Smooth muscle cell (in vitro differentiated cells): ENCODE results near the gene KCNAB2. TPM values are rescaled to one million over a fixed set of nuclear protein-coding genes. Genes with fewer than 3 reads are reported as not detected.

Experiments used
- DNase-seq: peaks from one replicate; lab custom pipeline; 2025; ENCODE audit not compliant: unreplicated experiment; lab: John Stamatoyannopoulos, UW
- H2AFZ ChIP-seq: fragments of 200-600 bp; sonication (generic); 2 replicates; pipeline ENCODE4 v1.6.0; 2016; ENCODE audit warnings: antibody characterized with exemption, low read depth, mild to moderate bottlenecking
- H3F3A ChIP-seq: fragments of 200-600 bp; sonication (generic); 2 replicates; pipeline ENCODE4 v1.6.0; 2017; ENCODE audit warnings: antibody characterized with exemption, low read depth
- H3K27ac ChIP-seq: fragments of 200-600 bp; sonication (generic); 2 replicates; pipeline ENCODE4 v1.5.1; 2016; ENCODE audit warnings: low read depth, mild to moderate bottlenecking
- H3K27me3 ChIP-seq: fragments of 200-600 bp; sonication (generic); 2 replicates; pipeline ENCODE4 v1.6.1; 2016; ENCODE audit warnings: low read depth, mild to moderate bottlenecking
- H3K36me3 ChIP-seq: fragments of 200-600 bp; sonication (generic); 2 replicates; pipeline ENCODE4 v1.5.1; 2016; ENCODE audit warnings: low read depth
- H3K4me1 ChIP-seq: fragments of 200-600 bp; sonication (generic); 2 replicates; pipeline ENCODE4 v1.5.1; 2016; ENCODE audit warnings: low read depth
- H3K4me2 ChIP-seq: fragments of 200-600 bp; sonication (generic); 2 replicates; pipeline ENCODE4 v1.6.0; 2016; ENCODE audit warnings: mild to moderate bottlenecking
- H3K4me3 ChIP-seq: fragments of 200-600 bp; sonication (generic); 2 replicates; pipeline ENCODE4 v1.5.1; 2016; ENCODE audit warnings: mild to moderate bottlenecking
- H3K79me2 ChIP-seq: fragments of 200-600 bp; sonication (generic); 2 replicates; pipeline ENCODE4 v1.6.0; 2016; ENCODE audit warnings: low read depth, mild to moderate bottlenecking
- H3K9ac ChIP-seq: fragments of 200-600 bp; sonication (generic); 2 replicates; pipeline ENCODE4 v1.6.0; 2016; ENCODE audit warnings: low read depth
- H3K9me3 ChIP-seq: fragments of 200-600 bp; sonication (generic); replicated peaks from 2 replicates; pipeline ENCODE4 v1.5.1; 2016; ENCODE audit warnings: low read depth
- H4K20me1 ChIP-seq: fragments of 200-600 bp; sonication (generic); 2 replicates; pipeline ENCODE4 v1.6.0; 2016; ENCODE audit warnings: low read depth
- CTCF ChIP-seq: fragments of 200-600 bp; sonication (generic); IDR thresholded peaks from 2 replicates; pipeline ENCODE4 v1.5.1; 2017; ENCODE audit warnings: borderline replicate concordance, mild to moderate bottlenecking, antibody characterized with exemption; ENCODE audit not compliant: insufficient read depth, poor library complexity, severe bottlenecking
- WGBS: methylation state at CpG from one replicate; pipeline ENCODE4 v1.1.7; 2016; ENCODE audit warnings: low lambda C conversion rate; 5-methylcytosine and 5-hydroxymethylcytosine counted together
- polyA plus RNA-seq: library from polyadenylated mRNA; unstranded; fragments of >200 nt; fragmentation: Nextera tagmentation; extraction: Ambion mirVana; gene quantifications from 2 replicates; pipeline ENCODE4 v1.2.1, GENCODE V29; 2016
- total RNA-seq: library from RNA; depleted of rRNA; stranded (reverse); fragments of >200 nt; gene quantifications from 2 replicates; pipeline ENCODE4 v1.2.3, GENCODE V29; 2014

Gene KCNAB2
- total and polyA plus RNA-seq, 2 experiments from 2014 or later = 3.6 to 3.9 TPM

GRCh38 chr1:6082430-6082971 lies 36.8 kb downstream of the KCNAB2 start:
- 84% methylated on average over 10 of the region's 10 CpGs for WGBS
- Histone ChIP-seq H2AFZ (no peak overlapping the region), H4K20me1 (no peaks in the 10 kb centered on the region), H3K4me1 (no peaks in the 10 kb centered on the region), H3K4me2 (no peak overlapping the region), H3K4me3 (no peak overlapping the region), H3K27me3 (no peaks in the 10 kb centered on the region), H3K27ac (no peak overlapping the region), H3K9me3 (no peaks in the 10 kb centered on the region), H3K9ac (no peak overlapping the region), H3F3A (no peaks in the 10 kb centered on the region), H3K79me2 (no peaks in the 10 kb centered on the region), H3K36me3 (no peaks in the 10 kb centered on the region)
- TF ChIP-seq CTCF = no peak
- DNase-seq = no peak

GRCh38 chr1:6083385-6083784 lies 37.7 kb downstream of the KCNAB2 start:
- DNase-seq = no peak
- Histone ChIP-seq H3K4me1 (no peaks in the 10 kb centered on the region), H3K9me3 (no peaks in the 10 kb centered on the region), H3K36me3 (no peaks in the 10 kb centered on the region), H2AFZ (no peak overlapping the region), H3K4me3 (no peak overlapping the region), H4K20me1 (no peaks in the 10 kb centered on the region), H3K27ac (no peak overlapping the region), H3K9ac (no peak overlapping the region), H3K4me2 (peak overlapping the region; percentile 50), H3K79me2 (no peaks in the 10 kb centered on the region), H3F3A (no peaks in the 10 kb centered on the region), H3K27me3 (no peaks in the 10 kb centered on the region)
- TF ChIP-seq CTCF = no peak
- 87% methylated on average over 17 of the region's 18 CpGs for WGBS

- no peaks in the 10 kb centered on the region for H3K4me1 ChIP-seq
- H3F3A ChIP-seq = no peaks in the 10 kb centered on the region
Observed at GRCh38 chr1:6083801-6084446, 38.2 kb downstream of the KCNAB2 start.

More at GRCh38 chr1:6083801-6084446, 38.2 kb downstream of the KCNAB2 start:
- H3K9me3 ChIP-seq = no peaks in the 10 kb centered on the region
- 40% methylated on average over 12 of the region's 12 CpGs for WGBS
- no peak for TF ChIP-seq CTCF
- no peak for DNase-seq
- peak overlapping the region; percentile 50 for H3K4me2 ChIP-seq
- no peak overlapping the region for H3K27ac ChIP-seq
- no peaks in the 10 kb centered on the region for H3K36me3 ChIP-seq
- H3K4me3 ChIP-seq = no peak overlapping the region
- no peaks in the 10 kb centered on the region for H4K20me1 ChIP-seq
- H3K79me2 ChIP-seq = no peaks in the 10 kb centered on the region
- H3K27me3 ChIP-seq = no peaks in the 10 kb centered on the region
- no peak overlapping the region for H2AFZ ChIP-seq
- H3K9ac ChIP-seq = no peak overlapping the region
